HepG2 (cell line): ENCODE data around the gene KATNB1. TPM values are rescaled to one million over a fixed set of nuclear protein-coding genes. Genes with fewer than 3 reads are reported as not detected.

Experiments used
- ARID3A ChIP-seq: IDR thresholded peaks from 2 replicates; pipeline ENCODE4 v1.6.1; 2012; ENCODE audit warnings: low read depth, low read length, improper control_type of control experiment
- ATF3 ChIP-seq: sonication (generic); formaldehyde crosslinking; IDR thresholded peaks from 2 replicates; pipeline ENCODE4 v1.4.0; 2020; ENCODE audit warnings: missing genetic modification reagents
- FOXP4 ChIP-seq: sonication (generic); formaldehyde crosslinking; IDR thresholded peaks from 2 replicates; pipeline ENCODE4 v1.4.0; 2020; ENCODE audit warnings: missing genetic modification reagents
- FUBP1 ChIP-seq: sonication (generic); formaldehyde crosslinking; IDR thresholded peaks from 2 replicates; pipeline ENCODE4 v1.5.1; 2020; ENCODE audit warnings: missing genetic modification reagents, mild to moderate bottlenecking, borderline replicate concordance
- GPN1 ChIP-seq: sonication (generic); formaldehyde crosslinking; IDR thresholded peaks from 2 replicates; pipeline ENCODE4 v1.5.1; 2020; ENCODE audit warnings: missing genetic modification reagents, borderline replicate concordance
- NFRKB ChIP-seq: fragments of 450-650 bp; IDR thresholded peaks from 2 replicates; pipeline ENCODE4 v1.6.1; 2017
- RFXAP ChIP-seq: sonication (generic); formaldehyde crosslinking; IDR thresholded peaks from 2 replicates; pipeline ENCODE4 v1.4.0; 2020; ENCODE audit warnings: missing genetic modification reagents, borderline replicate concordance
- ZBTB34 ChIP-seq: sonication (generic); formaldehyde crosslinking; IDR thresholded peaks from 2 replicates; pipeline ENCODE4 v1.8.0; 2022; ENCODE audit warnings: mild to moderate bottlenecking, missing genetic modification reagents
- ZNF253 ChIP-seq: sonication (generic); formaldehyde crosslinking; IDR thresholded peaks from 2 replicates; pipeline ENCODE4 v1.8.0; 2022; ENCODE audit warnings: mild to moderate bottlenecking, missing genetic modification reagents, borderline replicate concordance
- ZNF367 ChIP-seq: sonication (generic); formaldehyde crosslinking; IDR thresholded peaks from 2 replicates; pipeline ENCODE4 v1.4.0; 2020; ENCODE audit warnings: missing genetic modification reagents, borderline replicate concordance
- ZNF432 ChIP-seq: sonication (generic); formaldehyde crosslinking; IDR thresholded peaks from 2 replicates; pipeline ENCODE4 v1.5.0; 2020; ENCODE audit warnings: missing genetic modification reagents, mild to moderate bottlenecking, borderline replicate concordance
- ZNF558 ChIP-seq: sonication (generic); formaldehyde crosslinking; IDR thresholded peaks from 2 replicates; pipeline ENCODE4 v1.9.0; 2022; ENCODE audit warnings: mild to moderate bottlenecking, missing genetic modification reagents, borderline replicate concordance
- ZNF772 ChIP-seq: sonication (generic); formaldehyde crosslinking; IDR thresholded peaks from 2 replicates; pipeline ENCODE4 v1.5.0; 2020; ENCODE audit warnings: mild to moderate bottlenecking, missing genetic modification reagents
- ZSCAN30 ChIP-seq: sonication (generic); formaldehyde crosslinking; IDR thresholded peaks from 2 replicates; pipeline ENCODE4 v1.5.0; 2020; ENCODE audit warnings: mild to moderate bottlenecking, missing genetic modification reagents
- polyA plus RNA-seq, 8 experiments: library from polyadenylated mRNA; depleted of rRNA in 3 of 8; stranded (reverse) in 7 of 8; unstranded in 1 of 8; fragments of >200 nt; fragmentation: Illumina TruSeq in 4 of 8; extraction: Trizol in 4 of 8; gene quantifications; 2 replicates each; pipeline versions ENCODE4 v1.2.1 to v1.2.3, GENCODE V29; 2011 to 2016; ENCODE audit warnings: low read depth in 4 of 8, missing spikeins in 1 of 8, mixed read lengths in 1 of 8; ENCODE audit not compliant: insufficient read depth in 1 of 8
- total RNA-seq, 5 experiments: library from RNA; depleted of rRNA; stranded (reverse); fragments of >200 nt; fragmentation: Illumina TruSeq; extraction: Trizol; gene quantifications; 2 replicates each; pipeline ENCODE4 v1.2.3, GENCODE V29; 2016; ENCODE audit warnings: low read depth in 1 of 5
- TF ChIP-seq, protein P1 (sequence below): sonication (generic); formaldehyde crosslinking; IDR thresholded peaks from 2 replicates; pipeline ENCODE4 v1.5.0; 2020; ENCODE audit warnings: missing genetic modification reagents

Gene KATNB1
- total and polyA plus RNA-seq, 2 of the 13 experiments (the other 11 are each of a cell fraction or from before 2014, with no cell fraction given), result 31.5 to 43.5 TPM

DNA sequence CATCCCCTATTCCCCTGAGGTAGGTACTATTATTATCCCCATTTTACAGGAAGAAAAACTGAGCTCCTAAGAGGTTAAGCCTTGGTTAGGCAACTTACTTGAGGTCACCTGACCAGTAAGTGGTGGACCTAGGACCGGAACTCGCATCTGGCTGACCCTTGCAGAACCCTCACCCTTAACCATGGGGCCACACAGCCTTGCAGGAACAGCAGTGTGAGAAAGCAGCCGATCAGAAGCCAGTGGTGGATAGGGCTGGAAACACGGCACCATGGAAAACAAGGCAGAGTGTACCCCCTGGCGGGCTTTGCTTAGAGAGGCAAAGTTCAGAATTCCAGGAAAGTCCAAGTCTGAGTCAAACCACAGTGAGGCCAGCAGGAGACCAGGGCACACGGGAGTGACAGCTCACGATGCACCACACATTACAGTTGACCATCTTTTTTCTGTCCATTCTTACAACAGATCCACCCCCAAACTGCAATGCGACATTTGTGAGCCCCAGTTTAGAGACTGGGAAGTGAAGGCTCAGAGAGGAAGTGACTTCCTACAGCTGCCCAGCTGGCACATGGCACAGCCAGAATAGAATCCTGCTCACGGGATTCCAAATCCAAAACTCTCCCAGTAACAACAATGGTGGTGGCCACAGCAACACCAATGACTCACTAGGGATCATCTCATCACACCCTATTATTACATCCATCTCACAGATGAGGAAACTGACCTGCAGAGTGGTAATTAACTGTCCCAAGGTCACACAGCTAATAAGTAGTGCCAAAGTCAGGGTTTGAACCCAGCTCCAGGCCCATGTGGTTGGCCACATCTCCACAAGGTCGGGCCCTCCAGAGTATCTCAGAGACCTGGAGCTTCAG, 46.4 kb downstream of the KATNB1 start (continued):
- TF ChIP-seq ZNF432 (CRISPR knock-in tag) (no peak), ZNF558 (CRISPR knock-in tag) (no peak), FOXP4 (CRISPR knock-in tag) (peak; percentile 55; the same call in 1 of the 2 replicates), ZNF367 (CRISPR knock-in tag) (no peak; the same call in 1 of the 2 replicates), ZSCAN30 (CRISPR knock-in tag) (no peak), GPN1 (CRISPR knock-in tag) (0 out of 2 replicates have a peak, but pooled peaks have one; percentile 48), FUBP1 (CRISPR knock-in tag) (no peak), NFRKB (no peak), ZNF253 (CRISPR knock-in tag) (no peak), ZNF772 (CRISPR knock-in tag) (peak; percentile 81; the same call in 1 of the 2 replicates), ZBTB34 (CRISPR knock-in tag) (no peak; the same call in none of the 2 replicates), ARID3A (peak; percentile 47; the same call in 1 of the 2 replicates), RFXAP (CRISPR knock-in tag) (no peak), ATF3 (CRISPR knock-in tag) (no peak)
- TF ChIP-seq, protein P1, sequence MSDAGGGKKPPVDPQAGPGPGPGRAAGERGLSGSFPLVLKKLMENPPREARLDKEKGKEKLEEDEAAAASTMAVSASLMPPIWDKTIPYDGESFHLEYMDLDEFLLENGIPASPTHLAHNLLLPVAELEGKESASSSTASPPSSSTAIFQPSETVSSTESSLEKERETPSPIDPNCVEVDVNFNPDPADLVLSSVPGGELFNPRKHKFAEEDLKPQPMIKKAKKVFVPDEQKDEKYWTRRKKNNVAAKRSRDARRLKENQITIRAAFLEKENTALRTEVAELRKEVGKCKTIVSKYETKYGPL (CRISPR knock-in tag), result no peak
